Measurements from ENCODE around the gene ING3.

The ING3 gene

GRCh38 chr7:121026577-121027111 lies 76.1 kb downstream of the ING3 start:
- Histone ChIP-seq H2AFZ (ENCODE audit: low read depth) (no peak overlapping the region), H3K9ac (no peak overlapping the region), H3K27ac (no peak overlapping the region), H3K79me2 (ENCODE audit: insufficient read depth, low read depth) (no peaks in the 10 kb centered on the region), H3K4me2 (no peak overlapping the region), H4K20me1 (ENCODE audit: insufficient read depth) (no peaks in the 10 kb centered on the region), H3K27me3 (ENCODE audit: insufficient read depth, low read depth) (no peaks in the 10 kb centered on the region), H3K36me3 (ENCODE audit: insufficient read depth) (no peaks in the 10 kb centered on the region), H3K4me1 (ENCODE audit: low read depth, poor library complexity, severe bottlenecking) (peaks cover 5% of the 10 kb centered on the region), H3K4me3 (IDR thresholded peaks at IDR 0.05; ENCODE audit: insufficient read depth, low read depth, low read length) (no peak overlapping the region)
- TF ChIP-seq, protein P1, sequence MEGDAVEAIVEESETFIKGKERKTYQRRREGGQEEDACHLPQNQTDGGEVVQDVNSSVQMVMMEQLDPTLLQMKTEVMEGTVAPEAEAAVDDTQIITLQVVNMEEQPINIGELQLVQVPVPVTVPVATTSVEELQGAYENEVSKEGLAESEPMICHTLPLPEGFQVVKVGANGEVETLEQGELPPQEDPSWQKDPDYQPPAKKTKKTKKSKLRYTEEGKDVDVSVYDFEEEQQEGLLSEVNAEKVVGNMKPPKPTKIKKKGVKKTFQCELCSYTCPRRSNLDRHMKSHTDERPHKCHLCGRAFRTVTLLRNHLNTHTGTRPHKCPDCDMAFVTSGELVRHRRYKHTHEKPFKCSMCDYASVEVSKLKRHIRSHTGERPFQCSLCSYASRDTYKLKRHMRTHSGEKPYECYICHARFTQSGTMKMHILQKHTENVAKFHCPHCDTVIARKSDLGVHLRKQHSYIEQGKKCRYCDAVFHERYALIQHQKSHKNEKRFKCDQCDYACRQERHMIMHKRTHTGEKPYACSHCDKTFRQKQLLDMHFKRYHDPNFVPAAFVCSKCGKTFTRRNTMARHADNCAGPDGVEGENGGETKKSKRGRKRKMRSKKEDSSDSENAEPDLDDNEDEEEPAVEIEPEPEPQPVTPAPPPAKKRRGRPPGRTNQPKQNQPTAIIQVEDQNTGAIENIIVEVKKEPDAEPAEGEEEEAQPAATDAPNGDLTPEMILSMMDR (conservative IDR thresholded peaks at IDR 0.05; ENCODE audit: low read depth, low read length) = no peak

All from KMS-11 (cell line).